Non-pigmented ciliary epithelial cell (primary cell): ENCODE measurements around the gene NOP9.

Experiments
- DNase-seq: peaks from one replicate; pipeline ENCODE4 v3.0.0-alpha.2; 2010; ENCODE audit warnings: low read depth

NOP9 gene

DNA sequence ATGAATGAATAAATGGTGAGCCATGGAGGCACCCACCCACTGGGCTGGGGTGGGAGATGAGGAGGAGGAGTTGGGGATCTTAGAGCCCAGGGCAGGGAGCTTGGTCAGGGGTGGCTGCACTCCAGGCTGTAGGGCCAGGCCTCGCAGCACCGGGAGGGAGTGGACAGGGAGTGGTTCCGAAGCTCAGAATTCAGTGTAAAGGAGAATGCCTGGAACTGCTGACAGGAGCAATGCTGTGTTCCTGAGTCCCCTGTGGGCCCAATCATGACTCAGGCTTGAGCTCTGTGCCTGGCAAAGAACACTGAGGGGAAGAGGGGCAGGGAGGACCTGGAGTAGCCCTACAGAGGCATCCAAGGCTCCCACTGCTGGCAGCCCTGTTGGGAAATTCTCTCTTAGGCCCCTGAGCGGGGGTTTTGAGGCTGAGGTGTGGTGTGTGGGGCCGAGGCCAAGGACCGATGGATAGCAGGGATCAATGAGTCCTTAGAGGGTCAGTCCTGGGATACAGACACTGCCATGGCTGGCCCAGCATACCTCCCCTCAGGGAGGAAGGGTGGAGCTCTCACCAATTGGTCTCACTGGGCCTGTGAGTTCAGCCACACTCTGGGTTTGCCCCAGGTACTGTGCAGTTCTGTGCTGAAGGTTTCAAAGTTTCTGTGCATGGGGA lies 18.7 kb upstream of the NOP9 start:
- no peak for DNase-seq

DNA sequence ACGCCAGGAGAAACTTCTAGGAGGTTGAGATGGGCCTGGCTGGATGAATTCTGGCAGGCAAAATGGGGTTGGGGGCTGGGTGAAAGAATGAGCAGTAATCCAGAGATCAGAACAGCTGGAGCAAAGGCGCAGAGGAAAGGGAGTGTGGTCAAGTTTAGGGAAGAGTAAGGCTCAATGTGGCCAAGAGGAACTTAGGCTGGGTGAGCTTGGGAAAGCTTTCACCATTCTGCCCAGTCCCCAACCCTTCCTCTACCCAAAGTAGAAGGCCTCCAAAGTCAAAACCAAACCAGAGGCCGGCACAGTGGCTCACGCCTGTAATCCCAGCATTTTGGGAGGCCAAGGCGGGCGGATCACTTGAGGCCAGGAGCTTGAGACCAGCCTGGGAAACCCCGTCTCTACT lies 18.0 kb upstream of the NOP9 start:
- DNase-seq = no peak

DNA sequence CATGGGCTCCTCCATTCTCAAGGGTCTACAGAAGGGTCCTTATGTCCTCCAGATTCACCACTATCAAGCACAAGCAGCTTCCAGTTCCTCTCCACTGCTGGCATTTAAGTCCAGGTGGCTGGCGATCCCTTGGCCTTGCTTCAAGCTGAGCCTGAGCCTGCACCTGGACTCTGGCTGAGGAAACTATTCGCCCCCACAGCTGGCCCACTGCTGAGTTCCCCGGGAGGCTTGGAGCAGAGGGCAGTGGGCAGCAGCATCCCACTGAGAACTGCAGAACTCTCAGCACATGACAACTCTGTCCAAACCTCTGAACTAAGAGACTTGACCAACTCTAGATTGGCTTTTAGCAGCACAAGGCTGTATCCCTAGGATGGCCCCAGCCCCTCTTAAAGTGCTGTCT lies 16.9 kb upstream of the NOP9 start:
- no peak for DNase-seq

DNA sequence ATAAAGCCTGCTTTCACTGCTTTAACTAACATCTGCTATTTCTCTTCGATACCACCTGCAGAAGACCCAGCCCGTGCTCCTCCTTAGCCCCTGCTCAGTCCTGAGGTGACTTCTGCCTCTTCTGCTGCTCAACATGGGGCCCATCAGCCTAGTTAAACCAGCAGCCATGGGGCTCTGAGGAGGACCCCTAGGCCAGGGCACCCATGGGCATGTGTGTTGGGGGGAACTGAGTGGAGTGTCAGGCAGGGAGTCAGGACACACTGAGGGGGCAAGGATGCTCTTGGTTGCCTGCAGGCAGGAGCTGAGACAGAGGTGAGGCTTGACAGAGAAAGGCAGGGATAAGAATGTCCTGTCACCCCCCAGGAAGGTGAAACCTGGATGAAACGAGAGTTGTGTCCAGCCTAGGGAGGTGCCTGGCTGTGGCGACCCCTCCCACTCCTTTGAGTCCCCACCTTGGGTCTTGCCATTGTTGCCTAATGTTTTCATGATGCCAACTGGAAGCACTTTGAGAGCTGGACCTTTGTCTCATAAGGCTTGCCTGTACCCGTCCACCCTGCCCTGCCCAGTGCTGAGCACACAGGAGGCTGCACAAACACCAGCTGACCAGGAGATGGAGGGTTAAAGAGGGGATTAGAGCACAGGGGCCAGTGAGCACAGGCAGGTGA lies 15.7 kb upstream of the NOP9 start:
- DNase-seq = no peak

DNA sequence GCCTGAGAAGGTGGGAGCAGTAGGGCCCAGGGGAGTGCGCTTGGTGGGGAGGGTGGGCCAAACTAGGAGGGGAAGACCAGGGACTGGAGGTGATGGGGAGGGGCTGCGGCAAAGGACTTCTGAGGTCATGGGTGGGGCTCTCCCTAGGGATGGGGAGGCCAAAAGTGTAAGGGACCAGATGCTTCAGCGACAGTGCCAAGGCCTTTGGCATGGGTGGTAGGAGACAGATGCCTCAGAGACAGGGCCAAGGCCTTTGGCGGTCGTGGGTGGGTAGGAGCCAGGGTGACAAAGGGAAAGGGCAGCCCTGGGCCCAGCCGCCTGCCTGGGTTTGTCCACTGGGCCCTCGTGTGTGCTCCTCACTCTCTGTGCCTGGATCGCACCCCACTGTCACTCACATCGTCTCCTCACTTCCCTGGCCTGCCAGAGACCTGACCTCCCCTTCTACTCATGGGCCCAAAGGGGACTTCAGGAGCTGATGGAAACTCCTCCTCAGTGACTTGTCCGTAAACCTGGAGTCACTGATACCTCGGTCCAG lies 15.1 kb upstream of the NOP9 start:
- no peak for DNase-seq

DNA sequence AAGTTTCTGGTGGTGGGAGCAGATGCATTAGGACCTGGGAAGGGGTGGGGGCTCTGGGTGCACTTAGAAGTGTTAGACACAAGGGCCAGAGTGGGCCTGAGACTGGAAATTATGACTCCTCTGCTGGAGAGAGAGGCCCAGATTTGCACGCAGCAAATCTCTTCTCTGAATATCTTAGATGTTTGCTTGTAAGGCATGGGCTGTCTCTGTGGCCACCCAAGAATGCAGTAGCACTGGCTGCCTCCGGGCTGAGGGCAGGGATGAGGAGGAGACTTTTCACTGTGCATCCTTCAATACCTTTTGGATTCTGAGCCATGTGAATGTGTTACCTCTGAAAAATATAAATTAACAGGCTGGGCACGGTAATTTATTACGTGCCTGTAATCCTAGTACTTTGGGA lies 14.3 kb upstream of the NOP9 start:
- DNase-seq = no peak

DNA sequence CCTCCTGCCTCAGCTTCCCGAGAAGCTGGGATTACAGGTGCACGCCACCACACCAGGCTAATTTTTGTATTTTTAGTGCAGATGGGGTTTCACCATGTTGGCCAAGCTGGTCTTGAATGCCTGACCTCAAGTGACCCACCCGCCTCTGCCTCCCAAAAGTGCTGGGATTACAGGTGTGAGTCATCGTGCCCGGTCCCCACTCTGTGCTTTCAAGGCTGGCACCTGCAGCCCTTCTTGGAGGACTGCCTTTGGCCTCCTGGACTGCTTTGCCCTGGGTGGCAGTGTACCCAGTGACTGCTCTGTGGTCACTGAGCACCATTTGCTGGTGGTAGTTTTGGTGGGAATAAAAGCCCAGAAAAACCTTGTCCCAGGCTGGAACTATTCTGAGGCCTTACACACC lies 12.7 kb upstream of the NOP9 start:
- no peak for DNase-seq

DNA sequence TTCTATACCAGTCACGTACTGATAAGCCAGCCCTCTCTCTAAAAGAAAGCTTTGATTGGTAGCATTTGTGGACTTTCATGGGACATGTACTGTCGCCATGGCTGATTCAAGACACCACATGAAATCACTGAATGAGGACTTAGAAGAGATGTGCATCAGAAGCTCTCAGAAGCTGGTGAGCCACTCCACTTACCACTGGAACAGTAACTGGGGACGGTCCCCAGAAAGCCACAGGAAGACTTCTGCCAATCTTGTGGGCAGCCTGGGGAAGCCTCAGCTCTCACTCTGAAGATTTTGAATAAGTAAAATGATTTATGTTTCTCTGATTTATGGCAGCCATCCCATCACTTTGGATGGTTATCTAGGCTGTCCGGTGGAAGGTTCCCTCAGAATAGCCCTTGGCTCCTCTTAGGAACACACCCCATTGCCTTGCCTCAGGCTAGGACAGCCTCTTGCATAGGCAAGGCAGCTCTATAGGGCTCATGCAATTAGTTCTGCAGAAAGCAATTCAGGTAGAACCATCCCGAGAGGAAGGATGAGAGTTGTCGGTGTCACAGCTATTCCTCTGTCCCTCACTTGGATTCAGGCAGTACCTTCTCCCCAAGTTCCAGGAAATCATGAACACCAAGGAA lies 9.9 kb upstream of the NOP9 start:
- DNase-seq = no peak

DNA sequence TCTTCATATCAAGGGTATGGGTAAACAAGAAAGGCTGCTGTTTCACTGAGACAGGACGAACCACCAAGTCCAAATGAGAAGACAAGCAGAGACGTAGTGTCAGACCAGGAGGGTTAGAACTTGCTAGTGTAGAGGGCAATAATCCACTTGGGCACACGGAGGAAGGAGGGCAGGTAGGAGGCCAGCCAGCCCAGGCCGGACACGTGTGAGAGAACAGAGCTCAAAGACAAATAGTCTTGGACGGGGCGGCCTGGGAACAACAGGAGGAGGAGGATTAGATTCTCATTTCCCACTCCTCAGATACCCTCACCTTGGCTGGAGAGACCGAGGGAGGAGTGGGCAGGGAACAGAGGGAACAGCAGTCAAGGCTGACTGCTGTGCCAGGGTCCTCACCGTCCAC lies 8.9 kb upstream of the NOP9 start:
- DNase-seq = no peak

DNA sequence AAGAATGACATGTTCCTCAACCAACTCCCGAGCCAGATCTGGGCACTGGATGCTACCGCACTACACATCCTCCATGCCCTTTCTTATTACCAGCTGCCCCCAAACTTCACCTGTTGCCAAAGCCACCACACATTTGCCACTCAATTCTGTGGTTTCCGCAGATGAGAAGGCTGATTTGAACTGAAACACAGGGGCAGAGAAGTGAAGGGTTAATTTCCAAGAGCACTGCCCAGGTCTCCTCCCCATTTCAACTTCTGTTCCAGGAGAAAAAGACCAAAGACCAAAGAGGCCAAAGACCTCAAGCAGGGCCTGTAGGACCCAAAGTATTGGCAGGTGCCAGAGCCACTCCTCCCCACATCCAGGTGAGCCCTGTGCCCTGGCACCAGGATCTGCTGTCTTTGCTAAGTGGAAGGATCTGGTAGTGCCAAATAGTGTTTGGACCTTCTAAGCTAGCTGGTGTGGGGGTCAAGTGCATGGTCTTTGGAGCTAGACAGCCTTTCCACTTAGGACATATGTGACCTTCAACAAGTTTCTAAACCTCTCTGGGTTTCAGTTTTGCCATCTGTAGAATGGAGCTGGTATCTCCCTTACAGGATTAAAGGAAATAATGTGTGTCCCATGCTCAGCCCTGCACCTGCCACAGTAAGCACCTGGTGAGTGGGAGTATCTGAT lies 8.1 kb upstream of the NOP9 start:
- no peak for DNase-seq

DNA sequence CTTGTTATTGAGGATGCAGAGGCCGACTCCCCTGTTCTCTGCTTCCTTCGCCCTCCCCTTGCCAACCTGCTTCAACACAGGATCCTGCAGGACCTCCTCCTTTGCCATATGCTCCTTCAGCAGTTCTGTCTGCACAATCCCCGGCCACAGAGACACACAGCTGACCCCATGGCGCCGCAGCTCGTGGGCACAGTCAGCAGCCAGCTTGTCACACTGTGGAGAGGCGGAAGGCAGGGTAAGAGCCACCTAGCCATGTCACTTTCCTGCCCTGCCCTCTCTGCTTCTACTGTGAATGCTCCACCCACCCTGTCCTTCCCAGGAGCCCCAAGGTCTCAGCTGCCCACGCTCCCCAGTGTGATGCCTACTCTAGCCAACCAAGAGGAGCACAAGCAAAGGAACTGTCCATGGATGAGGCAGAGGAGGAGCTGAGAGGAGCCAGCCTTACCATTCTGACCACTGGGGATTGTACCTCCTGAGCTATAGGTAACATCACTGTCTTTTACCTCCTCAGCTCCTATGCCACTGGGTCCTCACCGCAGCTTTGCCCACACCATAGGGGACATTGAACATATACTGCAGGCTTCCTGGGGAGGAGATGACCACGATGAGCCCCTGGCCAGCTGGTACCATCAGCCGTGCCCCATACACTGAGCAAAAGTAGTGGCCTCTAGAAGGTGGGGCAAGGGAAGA lies 7.4 kb upstream of the NOP9 start:
- no peak for DNase-seq

DNA sequence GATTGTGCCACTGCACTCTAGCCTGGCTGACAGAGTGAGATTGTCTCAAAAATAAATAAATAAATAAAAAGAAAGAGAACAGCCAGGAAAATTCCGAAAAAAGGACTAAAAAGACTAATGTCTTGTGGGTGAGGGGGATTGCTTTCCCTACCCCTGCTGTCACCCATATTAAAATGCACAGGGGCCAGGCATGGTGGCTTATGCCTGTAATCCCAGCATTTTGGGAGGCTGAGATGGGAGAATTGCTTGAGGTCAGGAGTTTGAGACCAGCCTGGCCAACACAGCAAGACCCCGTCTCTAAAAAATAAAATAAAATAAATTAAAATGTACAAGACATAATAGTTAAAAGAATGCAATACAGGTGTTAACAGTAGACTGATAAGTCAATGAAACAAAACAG lies 6.1 kb upstream of the NOP9 start:
- no peak for DNase-seq

DNA sequence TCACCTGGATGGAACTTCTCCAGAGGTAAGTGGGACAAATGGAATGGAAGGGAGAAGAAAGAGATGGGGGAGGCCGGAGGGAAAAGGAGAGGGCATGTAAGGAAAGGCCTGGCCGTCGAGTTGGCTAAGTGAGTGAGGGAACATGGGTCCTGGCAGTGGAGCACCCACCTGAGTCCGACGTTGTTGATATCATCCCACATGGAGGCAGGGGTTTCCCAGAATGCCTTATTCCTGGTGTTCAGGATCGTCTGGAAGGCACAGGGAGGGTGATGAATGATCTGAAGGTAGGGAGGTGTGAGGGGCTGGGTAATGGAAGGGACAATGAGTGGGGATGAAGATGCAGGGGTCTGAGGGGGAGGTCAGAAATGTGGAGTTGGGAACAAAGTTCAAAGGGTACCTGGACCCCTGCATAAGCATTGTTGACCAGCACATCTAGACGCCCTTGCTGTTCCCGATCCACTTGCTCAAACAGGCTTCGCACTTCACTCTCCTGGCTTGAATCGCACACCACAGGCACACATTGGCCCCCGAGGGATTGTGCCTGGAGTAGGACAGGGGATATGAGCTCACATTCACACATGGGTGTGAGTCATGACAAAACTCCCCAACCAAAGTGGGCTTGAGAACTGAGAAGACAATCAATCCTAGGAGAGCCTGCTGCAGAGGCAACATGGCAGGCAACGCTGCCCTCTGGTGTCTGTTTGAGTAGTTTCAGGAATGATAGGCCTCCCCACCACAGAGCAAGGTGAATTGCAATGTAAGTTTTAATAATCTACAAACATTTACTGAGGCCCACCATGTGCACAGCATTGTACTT lies 3.1 kb upstream of the NOP9 start:
- peak; percentile 91 for DNase-seq

DNA sequence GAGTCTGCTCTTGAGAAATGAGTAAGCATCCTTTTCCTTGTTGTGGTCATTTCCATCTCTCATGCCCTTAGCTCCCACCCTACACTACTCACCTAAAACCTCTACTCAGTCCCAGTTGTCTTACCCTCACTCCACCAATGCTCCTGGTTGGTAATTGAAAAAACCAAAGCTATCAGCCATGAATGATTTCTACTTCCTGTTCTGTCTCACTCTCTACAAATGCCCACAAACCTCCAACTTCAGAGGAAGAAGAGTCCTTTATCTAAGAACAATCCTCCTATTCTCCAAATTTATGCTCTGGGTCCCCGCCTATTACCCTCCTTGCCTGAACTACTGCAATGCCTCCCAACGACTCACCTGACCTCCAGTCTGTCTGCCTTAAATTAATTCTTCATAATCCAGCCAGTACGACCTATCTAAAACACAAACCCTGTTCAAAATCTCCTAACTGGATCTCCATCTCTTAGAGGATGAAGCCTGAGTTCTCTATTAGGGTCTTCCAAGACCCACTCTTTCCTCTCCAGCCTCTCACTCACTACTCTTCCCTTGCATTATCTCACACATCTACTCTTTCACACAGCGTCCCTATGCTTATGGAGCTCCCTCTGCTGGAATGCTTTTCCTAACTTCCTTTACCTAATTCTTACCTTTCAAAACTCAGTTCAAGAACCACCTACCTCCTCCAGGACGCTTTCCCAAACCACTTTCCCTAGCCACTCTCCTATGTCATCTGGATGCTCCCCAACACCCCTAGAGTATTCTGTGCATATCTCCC lies 2.3 kb upstream of the NOP9 start:
- no peak for DNase-seq

DNA sequence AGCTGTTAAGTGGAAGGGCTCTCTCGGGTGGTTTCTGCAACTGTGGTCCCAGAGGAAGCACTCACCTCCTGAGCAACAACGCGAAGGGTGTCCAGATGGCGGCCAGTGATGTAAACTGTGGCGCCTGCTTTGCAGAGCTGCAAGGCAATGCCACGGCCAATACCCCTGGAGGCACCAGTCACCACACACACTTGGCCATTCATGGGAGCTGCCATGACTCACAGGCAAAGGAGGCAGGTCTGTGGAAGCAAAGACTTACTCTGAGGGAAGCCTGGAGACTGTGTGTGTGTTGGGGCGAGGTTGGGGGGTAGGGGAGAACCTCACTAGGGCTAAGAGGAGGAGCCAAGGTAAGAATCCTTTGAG lies 777 bp upstream of the NOP9 start:
- DNase-seq = peak; percentile 50

DNA sequence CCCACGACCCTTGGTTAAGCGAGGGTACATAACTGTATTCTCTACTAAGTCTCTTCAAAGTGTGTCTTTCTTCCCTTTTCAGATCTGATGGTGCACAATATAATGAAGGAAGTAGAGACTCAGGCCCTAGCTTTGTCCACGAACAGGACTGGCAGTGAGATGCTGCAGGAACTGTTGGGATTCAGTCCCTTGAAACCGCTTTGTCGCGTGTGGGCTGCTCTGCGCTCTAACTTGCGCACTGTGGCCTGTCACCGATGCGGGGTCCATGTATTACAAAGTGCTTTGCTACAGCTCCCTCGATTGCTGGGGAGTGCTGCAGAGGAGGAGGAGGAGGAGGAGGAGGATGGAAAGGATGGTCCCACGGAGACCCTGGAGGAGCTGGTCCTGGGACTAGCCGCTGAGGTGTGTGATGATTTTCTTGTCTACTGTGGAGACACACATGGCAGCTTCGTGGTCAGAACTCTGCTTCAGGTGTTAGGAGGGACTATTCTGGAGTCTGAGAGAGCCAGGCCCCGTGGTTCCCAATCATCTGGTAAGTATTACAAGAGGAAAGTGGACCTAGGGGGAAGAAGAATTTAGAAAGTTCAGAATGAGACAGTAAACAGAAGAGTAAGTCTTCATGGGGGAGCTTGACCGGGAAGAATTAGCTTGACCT lies 803 bp downstream of the NOP9 start:
- DNase-seq = no peak

DNA sequence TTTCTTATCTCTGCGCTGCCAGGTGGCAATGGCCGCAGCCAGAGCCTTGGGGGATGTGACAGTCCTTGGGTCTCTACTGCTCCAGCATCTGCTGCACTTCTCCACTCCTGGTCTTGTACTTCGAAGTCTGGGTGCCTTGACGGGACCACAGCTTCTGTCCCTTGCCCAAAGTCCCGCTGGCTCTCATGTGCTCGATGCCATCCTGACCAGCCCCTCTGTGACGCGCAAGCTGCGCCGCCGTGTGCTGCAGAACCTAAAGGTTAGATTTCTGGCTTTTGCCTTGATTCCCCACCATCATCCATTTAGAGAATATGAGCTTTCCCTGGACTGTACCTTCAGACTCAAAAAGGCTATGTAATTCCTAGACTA lies 4.4 kb downstream of the NOP9 start:
- no peak for DNase-seq

DNA sequence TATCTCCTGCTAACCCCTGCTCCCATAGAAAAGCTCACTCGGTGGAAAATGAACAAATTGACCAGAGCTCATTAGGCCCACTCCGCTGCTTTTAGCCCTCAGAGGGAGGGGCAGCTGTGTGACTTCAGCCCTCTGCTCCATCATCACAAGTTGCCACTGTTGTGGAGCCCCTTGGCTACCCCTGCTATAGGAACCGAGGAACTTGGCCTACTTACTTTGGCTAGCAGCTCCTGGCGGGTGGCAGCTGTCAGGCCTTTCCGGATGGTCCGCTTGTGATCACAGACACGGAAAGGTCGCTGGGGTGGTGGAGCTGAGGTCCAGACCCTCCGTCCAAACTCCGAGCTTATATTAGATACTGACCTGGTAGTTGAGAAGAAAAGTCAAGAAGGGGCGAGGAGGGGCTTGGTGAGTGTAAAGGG lies 7.5 kb downstream of the NOP9 start:
- no peak for DNase-seq

DNA sequence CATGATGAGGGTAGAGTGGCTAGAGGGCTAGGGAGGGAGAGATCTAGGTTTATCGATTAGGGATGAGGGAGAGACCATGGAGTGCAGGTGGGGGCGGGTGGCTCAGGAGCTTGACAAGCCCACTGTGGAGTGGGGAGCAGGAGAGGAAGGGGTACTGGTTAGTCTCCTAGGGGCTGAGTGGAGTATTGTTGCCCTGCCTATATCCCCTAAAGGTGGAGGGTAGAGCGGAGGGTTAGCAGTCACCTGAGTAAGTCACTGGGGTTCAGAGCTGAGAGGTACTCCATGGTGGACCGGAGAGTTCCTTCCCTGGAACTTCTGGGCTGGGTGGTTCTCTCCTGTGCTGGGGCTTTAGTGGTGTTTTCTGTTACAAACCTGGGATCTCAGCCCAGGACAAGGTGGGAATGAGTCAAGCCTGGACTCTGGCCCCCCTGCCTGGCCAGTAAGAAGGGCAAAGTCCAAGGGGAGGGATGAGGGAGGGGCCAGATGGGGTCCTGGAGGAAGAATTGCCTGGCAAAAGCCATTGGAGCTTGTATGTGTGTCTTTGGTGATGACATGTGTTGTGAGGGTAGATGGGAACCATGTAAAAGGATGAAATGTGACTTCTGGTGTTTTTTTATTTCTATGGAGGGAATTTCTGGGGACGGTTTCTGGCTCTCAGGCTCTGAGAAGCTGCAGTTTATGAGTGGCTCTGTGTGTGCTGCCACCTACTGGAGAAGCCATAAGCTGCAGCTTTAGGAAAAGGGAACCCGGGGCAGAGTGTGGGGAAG lies 8.1 kb downstream of the NOP9 start, which contains the start of gene CIDEB:
TSS of gene CIDEB (minus strand) at position 403 of the 767 bp plus-strand sequence. CDS start at position 284, 119 bp downstream.
- DNase-seq = no peak
